A549 (cell line): ENCODE data around the gene ERBB2. TPM values are rescaled to one million over a fixed set of nuclear protein-coding genes. Genes with fewer than 3 reads are reported as not detected.

Experiments used
- ATAC-seq, 2 experiments: fragments of 200-7000 bp in 1 of 2; fragments of >200 bp in 1 of 2; cut with Nextera tagmentation in 1 of 2; cut with Tn5 transposase in 1 of 2; 3 replicates each; pipeline versions ENCODE4 v1.8.0 to v1.9.1; 2018 to 2020; ENCODE audit warnings: mild to moderate bottlenecking in 1 of 2, moderate library complexity in 1 of 2
- CTCF ChIA-PET: fragments of 300-600 bp; sonication (Branson Sonifier 250); formaldehyde crosslinking; extraction: SDS; loops from one replicate; lab custom pipeline; 2021; ENCODE audit warnings: antibody characterized with exemption, inconsistent platforms; lab: Yijun Ruan, JAX
- POLR2A ChIA-PET: fragments of 350-600 bp; formaldehyde crosslinking; extraction: SDS; loops from one replicate; lab custom pipeline; 2021; ENCODE audit warnings: antibody characterized with exemption, inconsistent platforms; lab: Yijun Ruan, JAX
- DNase-seq, 2 experiments: peaks; one replicate each; pipeline versions ENCODE4 v3.0.0 to v3.0.0-alpha.2; 2011 to 2016; ENCODE audit warnings: low read depth in 1 of 2, low spot score in 1 of 2
- FAIRE-seq: peaks from 2 replicates; lab custom pipeline; 2011; peaks lifted over from hg19 to GRCh38; lab: Jason Lieb, UNC
- H3K27ac ChIP-seq, 2 experiments: fragments of >200 bp; sonication (Bioruptor Twin); formaldehyde crosslinking; 3 replicates each; pipeline ENCODE4 v1.5.1; 2016 to 2017
- H3K4me1 ChIP-seq: fragments of >200 bp; sonication (Bioruptor Twin); formaldehyde crosslinking; 3 replicates; pipeline ENCODE4 v1.6.1; 2016
- H3K4me2 ChIP-seq: fragments of >200 bp; sonication (Bioruptor Twin); formaldehyde crosslinking; 3 replicates; pipeline ENCODE4 v1.6.1; 2016
- H3K4me3 ChIP-seq: fragments of >200 bp; sonication (Bioruptor Twin); formaldehyde crosslinking; 3 replicates; pipeline ENCODE4 v1.5.1; 2016
- H3K9me3 ChIP-seq: fragments of >200 bp; sonication (Bioruptor Twin); formaldehyde crosslinking; 3 replicates; pipeline ENCODE4 v1.6.1; 2016
- CEBPB ChIP-seq, 2 experiments: fragments of >200 bp in 1 of 2; sonication (Bioruptor Twin) in 1 of 2; formaldehyde crosslinking in 1 of 2; IDR thresholded peaks; 2 replicates each; pipeline ENCODE4 v1.6.1; 2012 to 2016
- CHD4 ChIP-seq: fragments of 200-600 bp; sonication (generic); IDR thresholded peaks from 2 replicates; pipeline ENCODE4 v1.6.1; 2016; ENCODE audit warnings: antibody characterized with exemption, mild to moderate bottlenecking, borderline replicate concordance
- EHMT2 ChIP-seq: fragments of 200-600 bp; sonication (generic); IDR thresholded peaks from 2 replicates; pipeline ENCODE4 v1.6.1; 2016; ENCODE audit warnings: antibody characterized with exemption, low read depth, mild to moderate bottlenecking, moderate library complexity
- ELK1 ChIP-seq: fragments of 150-350 bp; IDR thresholded peaks from 2 replicates; pipeline ENCODE4 v1.6.1; 2014; ENCODE audit warnings: low read depth, mild to moderate bottlenecking, low read length
- EP300 ChIP-seq, 2 experiments: fragments of >200 bp; sonication (Bioruptor Twin); formaldehyde crosslinking; IDR thresholded peaks; 2 replicates in 1 of 2; 3 replicates in 1 of 2; pipeline ENCODE4 v1.6.1; 2016 to 2017
- HOXA7 ChIP-seq: fragments of 250-450 bp; sonication (Bioruptor Pico); IDR thresholded peaks from 2 replicates; pipeline ENCODE4 v1.5.0; 2020; ENCODE audit warnings: mild to moderate bottlenecking, moderate library complexity
- HOXB13 ChIP-seq: fragments of 250-450 bp; sonication (Bioruptor Pico); IDR thresholded peaks from 2 replicates; pipeline ENCODE4 v1.5.0; 2020; ENCODE audit warnings: low read depth, mild to moderate bottlenecking, moderate library complexity
- JUNB ChIP-seq: fragments of >200 bp; sonication (Bioruptor Twin); formaldehyde crosslinking; IDR thresholded peaks from 2 replicates; pipeline ENCODE4 v1.6.1; 2016
- KDM1A ChIP-seq: fragments of 200-600 bp; sonication (generic); IDR thresholded peaks from 2 replicates; pipeline ENCODE4 v1.6.1; 2016; ENCODE audit warnings: low read depth, mild to moderate bottlenecking
- MAX ChIP-seq: IDR thresholded peaks from 2 replicates; pipeline ENCODE4 v1.6.1; 2012
- MAZ ChIP-seq: fragments of 150-350 bp; IDR thresholded peaks from 2 replicates; pipeline ENCODE4 v1.6.1; 2014; ENCODE audit warnings: antibody characterized with exemption, low read depth, low read length, borderline replicate concordance
- MYC ChIP-seq: IDR thresholded peaks from 2 replicates; pipeline ENCODE4 v1.6.1; 2012; ENCODE audit warnings: mild to moderate bottlenecking, inconsistent platforms, low read length, improper control_type of control experiment, borderline replicate concordance
- NPAS2 ChIP-seq: fragments of 250-450 bp; sonication (Bioruptor Pico); IDR thresholded peaks from 2 replicates; pipeline ENCODE4 v1.8.0; 2022; ENCODE audit warnings: mild to moderate bottlenecking, moderate library complexity, borderline replicate concordance
- PBX3 ChIP-seq: IDR thresholded peaks from 2 replicates; pipeline ENCODE4 v1.6.1; 2012
- PHF8 ChIP-seq: fragments of 200-600 bp; sonication (generic); IDR thresholded peaks from 2 replicates; pipeline ENCODE4 v1.6.1; 2016; ENCODE audit warnings: low read depth, mild to moderate bottlenecking, antibody characterized with exemption, moderate library complexity, borderline replicate concordance
- RAD21 ChIP-seq, 2 experiments: fragments of >200 bp in 1 of 2; sonication (Bioruptor Twin) in 1 of 2; formaldehyde crosslinking in 1 of 2; IDR thresholded peaks in 1 of 2; conservative IDR thresholded peaks in 1 of 2; 2 replicates in 1 of 2; 3 replicates in 1 of 2; pipeline ENCODE4 v1.6.1; 2012 to 2018; ENCODE audit warnings: inconsistent platforms in 1 of 2
- RCOR1 ChIP-seq: fragments of 150-350 bp; IDR thresholded peaks from 2 replicates; pipeline ENCODE4 v1.6.1; 2014; ENCODE audit warnings: antibody characterized with exemption, low read length, low read depth
- REST ChIP-seq: fragments of 200-600 bp; sonication (generic); IDR thresholded peaks from 2 replicates; pipeline ENCODE4 v1.6.1; 2016; ENCODE audit warnings: antibody characterized with exemption, mild to moderate bottlenecking, moderate library complexity
- RNF2 ChIP-seq: fragments of 200-600 bp; sonication (generic); IDR thresholded peaks from 2 replicates; pipeline ENCODE4 v1.6.1; 2016; ENCODE audit warnings: low read depth, mild to moderate bottlenecking, antibody characterized with exemption, moderate library complexity, borderline replicate concordance
- ZC3H11A ChIP-seq: fragments of 450-650 bp; IDR thresholded peaks from 2 replicates; pipeline ENCODE4 v1.6.1; 2014; ENCODE audit warnings: antibody characterized with exemption, mild to moderate bottlenecking
- ZFP36 ChIP-seq: fragments of 450-650 bp; IDR thresholded peaks from 2 replicates; pipeline ENCODE4 v1.6.1; 2014; ENCODE audit warnings: borderline replicate concordance; ENCODE audit not compliant: partially characterized antibody
- ZNF302 ChIP-seq: fragments of 250-450 bp; sonication (Bioruptor Pico); IDR thresholded peaks from 2 replicates; pipeline ENCODE4 v1.9.0; 2021; ENCODE audit warnings: inconsistent platforms, mild to moderate bottlenecking, moderate library complexity
- ZSCAN20 ChIP-seq: fragments of 250-450 bp; sonication (Bioruptor Pico); IDR thresholded peaks from 2 replicates; pipeline ENCODE4 v1.8.0; 2022; ENCODE audit warnings: mild to moderate bottlenecking, moderate library complexity
- WGBS: methylation state at CpG from one replicate; pipeline ENCODE4 v1.1.6; 2017; ENCODE audit errors: missing lambda C conversion rate; 5-methylcytosine and 5-hydroxymethylcytosine counted together
- polyA plus RNA-seq, 4 experiments: library from polyadenylated mRNA; depleted of rRNA in 3 of 4; stranded (reverse); fragments of >200 nt; fragmentation: RNase III in 1 of 4; extraction: RNeasy Plus Mini Kit Qiagen cat#74134 plus additional on column Dnase treatment in 1 of 4; gene quantifications; 2 replicates in 3 of 4; 3 replicates in 1 of 4; pipeline ENCODE4 v1.2.3, GENCODE V29; 2011 to 2017

Gene ERBB2
- polyA plus RNA-seq, 2 of the 4 experiments (the other 2 are of a cell fraction): 22.4 to 32.0 TPM

GRCh38 chr17:39699818-39700147 lies at the start of gene ERBB2 (continued):
- TF ChIP-seq CHD4 (no peak), HOXB13 (CRISPR knock-in tag) (no peak), KDM1A (no peak), RNF2 (no peak), RCOR1 (no peak), JUNB (no peak), MAZ (peak; percentile 97), ZC3H11A (no peak), PHF8 (peak; percentile 53; the same call in 1 of the 2 replicates), EP300 (IDR thresholded peaks at IDR 0.05) (no peak), CEBPB (IDR thresholded peaks at IDR 0.05) (no peak), PBX3 (no peak), ZNF302 (CRISPR knock-in tag) (no peak), NPAS2 (no peak), MAX (peak; percentile 62; the same call in 1 of the 2 replicates), REST (no peak), RAD21 (conservative IDR thresholded peaks at IDR 0.05 in 1 of 2, IDR thresholded peaks at IDR 0.05 in 1 of 2) (no peak), ELK1 (no peak), ZSCAN20 (CRISPR knock-in tag) (no peak), HOXA7 (CRISPR knock-in tag) (no peak)

GRCh38 chr17:39650121-39650579 lies 49.7 kb upstream of the ERBB2 start:
- 91% methylated on average over 11 of the region's 11 CpGs for WGBS
- DNase-seq (no peak), ATAC-seq (no peak), FAIRE-seq (no peak)
- ChIA-PET CTCF (interaction anchor here (1.6 to 48.4 kb wide), 4 partner anchors 33 to 102 kb away, joined by 7 to 1581 read pairs (median 700); partner anchors contain the start of genes ERBB2, MIEN1, NEUROD2 and PGAP3), POLR2A (interaction anchor here (0.6 kb wide), 1 partner anchor 31 kb away, joined by 3 read pairs; no protein-coding TSS in a partner anchor)
- Histone ChIP-seq H3K4me2 (no peak overlapping the region), H3K9me3 (no peaks in the 10 kb centered on the region), H3K4me3 (no peak overlapping the region), H3K4me1 (no peaks in the 10 kb centered on the region; the same call in 2 of the 3 replicates), H3K27ac (no peak overlapping the region)
- TF ChIP-seq EHMT2: no peak
- TF ChIP-seq RCOR1: no peak
- no peak for TF ChIP-seq ZFP36
- no peak for TF ChIP-seq NPAS2
- no peak for TF ChIP-seq MYC
